HG03378 (cell line): ENCODE data around the gene CYB5R2.
"Not testable (repeated sequence)": the region's sequence is repeated elsewhere in the genome, so short reads cannot be mapped to it uniquely, and the experiment has no call there.

ENCODE experiments used
- ATAC-seq: cut with Tn5 transposase; IDR thresholded peaks from one replicate; pipeline ENCODE4 v1.9.1; 2021; ENCODE audit warnings: mild to moderate bottlenecking, moderate library complexity; ENCODE audit not compliant: unreplicated experiment

Gene CYB5R2

DNA sequence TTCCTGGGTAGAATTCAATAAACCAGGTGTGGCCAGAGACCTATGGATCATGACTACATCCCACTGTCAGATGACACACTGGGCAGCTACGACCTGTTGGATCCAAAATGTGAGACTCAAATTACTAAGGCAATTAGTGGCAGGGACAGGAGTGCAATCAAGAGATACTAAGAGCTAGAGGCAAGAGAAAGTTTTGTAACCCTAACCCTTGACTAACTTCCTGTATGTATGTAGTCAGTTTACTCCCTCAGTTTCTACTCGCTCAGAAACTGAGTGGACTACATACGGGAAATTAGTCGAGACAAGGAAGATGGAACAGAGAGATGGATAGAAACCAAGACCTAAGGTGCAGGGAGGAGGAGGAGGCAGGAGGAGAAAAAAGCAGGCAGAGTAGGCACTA, 2.7 kb downstream of the CYB5R2 start:
- no peak for ATAC-seq

DNA sequence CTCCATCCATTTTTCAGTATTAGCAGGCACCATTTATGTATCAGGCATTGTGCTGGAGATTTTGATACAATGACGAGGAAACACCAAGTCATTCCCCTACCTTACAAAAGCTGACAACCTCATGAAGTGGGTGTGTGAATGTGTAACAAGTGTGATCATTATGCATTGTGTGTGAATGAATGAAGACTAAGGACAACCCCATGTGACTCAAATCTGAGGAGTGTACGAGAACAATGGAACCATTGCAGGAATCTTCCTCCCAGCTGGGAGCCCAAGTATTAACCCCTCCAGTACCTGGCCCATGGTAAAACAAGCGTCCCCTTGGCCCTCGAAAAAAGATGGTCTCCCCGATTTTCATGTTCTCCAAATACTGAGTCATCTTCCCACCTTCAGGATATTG, 4.4 kb downstream of the CYB5R2 start:
- ATAC-seq: no peak

DNA sequence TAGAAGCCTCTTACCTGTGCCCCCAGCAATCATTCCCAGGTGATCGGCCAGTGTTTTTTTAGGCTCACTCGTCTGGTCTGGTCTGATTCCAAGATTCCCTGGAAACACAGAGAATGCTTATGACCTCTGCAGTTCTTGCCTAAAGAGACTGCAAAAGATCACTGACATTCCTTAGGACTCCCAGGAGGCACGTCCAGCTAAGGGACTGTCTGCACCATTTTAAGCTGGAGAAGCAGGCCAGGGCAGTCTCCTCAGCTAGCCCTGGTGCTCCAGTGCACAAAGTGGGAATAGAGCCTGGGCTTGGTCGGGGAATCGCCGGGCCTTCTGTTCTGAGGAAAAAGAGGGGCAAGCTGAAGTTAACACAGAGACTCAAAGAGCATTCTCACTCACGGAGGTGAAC, 4.8 kb downstream of the CYB5R2 start:
- ATAC-seq: no peak

DNA sequence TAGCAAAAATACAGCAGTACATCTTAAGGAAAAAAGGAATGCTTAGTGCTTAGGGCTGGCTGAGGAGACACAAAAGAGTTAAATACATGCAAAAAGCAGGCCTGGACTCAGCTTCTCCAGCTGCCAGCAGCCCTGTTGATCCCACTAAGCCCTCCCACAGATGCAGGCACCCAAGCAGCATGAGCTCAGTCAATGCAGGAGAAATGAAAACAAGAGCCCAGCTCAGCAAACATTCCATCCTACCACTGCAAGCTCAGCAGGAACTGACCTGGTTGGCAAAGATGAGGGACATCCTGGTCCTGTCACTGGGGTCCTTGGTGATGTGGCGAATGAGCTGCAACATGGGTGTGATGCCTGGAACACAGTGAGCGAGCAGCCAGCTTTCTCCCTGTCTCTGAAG, 5.8 kb downstream of the CYB5R2 start:
- ATAC-seq: no peak

DNA sequence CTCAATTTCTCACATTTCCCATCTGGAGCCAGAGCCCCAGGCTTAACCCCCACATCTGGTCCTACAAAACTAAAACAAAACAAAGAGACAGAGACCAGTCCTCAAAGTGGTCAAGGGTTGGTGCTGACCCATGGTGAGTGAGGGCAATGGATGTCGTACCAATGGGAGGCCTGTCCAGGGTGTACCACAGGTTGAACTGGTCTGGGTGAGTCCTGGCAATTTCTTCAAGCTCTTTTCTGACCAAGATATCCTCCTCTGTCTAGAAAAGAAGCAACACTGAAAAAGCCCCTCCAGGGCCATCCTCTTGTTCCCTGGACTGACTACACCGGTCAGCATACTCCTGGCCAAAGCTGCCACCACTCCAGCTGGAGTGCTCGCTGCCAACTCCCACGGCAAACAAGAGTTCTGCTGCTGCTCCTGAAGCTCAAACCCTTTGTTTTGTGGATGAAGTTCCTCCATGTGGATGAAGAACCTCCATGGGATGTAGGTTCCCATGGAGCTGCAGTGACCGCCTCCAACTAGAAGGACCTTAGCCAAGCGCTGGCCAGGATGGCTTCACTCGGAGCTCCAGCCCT, 6.9 kb downstream of the CYB5R2 start:
- ATAC-seq: no peak

DNA sequence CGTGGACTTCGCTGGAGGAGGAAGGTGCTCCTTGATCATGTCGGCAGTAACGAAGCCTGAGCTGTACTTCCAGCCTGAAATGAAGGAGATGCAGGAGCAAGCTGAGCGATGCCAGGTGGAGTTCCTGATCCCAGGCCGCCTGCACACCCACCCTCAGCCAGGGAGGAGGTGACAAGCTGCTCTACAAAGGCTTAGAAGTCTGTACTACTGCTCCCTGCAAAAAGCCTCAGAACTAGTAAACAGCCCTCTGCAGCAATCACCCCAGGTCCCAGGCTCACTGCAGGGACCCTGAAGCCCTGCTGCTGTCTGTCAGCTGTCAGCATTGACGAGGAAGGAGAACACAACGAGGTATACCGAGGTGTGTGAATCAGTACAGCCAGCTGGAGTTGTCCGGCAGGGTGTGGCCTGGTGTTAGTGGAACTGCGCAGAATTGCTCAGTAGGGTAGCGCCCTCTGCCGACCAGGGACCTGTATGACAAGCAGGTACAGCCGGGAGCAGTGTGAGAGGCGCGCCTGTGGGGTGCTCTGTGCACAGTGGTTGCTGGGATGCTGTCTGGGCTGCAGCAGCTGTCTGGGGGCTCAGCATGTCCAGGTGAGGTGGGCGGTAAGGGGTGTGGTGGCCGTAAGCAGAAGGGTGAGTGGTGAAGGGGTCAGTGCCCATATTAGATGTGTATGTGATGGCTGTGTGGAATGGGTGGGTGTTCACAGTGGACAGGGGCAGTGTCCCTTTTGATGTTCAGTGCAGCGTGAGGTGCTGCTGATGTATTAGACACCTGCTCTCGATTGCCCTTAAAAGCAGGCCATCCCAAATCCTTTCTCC, 7.6 kb downstream of the CYB5R2 start:
- peak; percentile 97 for ATAC-seq

DNA sequence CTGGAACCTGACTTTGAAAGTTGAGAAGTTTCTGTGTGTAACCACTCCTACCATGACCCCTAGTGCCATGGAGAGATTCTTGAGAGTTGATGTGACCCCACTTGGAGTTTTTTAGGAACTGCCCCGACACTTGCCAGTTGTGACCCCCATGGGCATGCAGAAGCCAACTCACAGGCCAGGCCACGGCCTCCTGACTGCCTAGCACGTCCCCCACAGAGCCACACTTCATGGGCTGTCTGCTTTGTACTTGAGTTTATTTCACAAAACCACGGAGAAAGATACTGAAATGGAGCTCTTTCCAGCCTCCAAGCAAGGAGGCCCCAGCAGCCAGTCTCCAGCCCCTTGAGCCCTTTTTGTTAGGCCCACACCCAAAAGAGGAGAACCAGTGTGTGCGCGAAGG, 8.4 kb downstream of the CYB5R2 start:
- ATAC-seq: no peak

DNA sequence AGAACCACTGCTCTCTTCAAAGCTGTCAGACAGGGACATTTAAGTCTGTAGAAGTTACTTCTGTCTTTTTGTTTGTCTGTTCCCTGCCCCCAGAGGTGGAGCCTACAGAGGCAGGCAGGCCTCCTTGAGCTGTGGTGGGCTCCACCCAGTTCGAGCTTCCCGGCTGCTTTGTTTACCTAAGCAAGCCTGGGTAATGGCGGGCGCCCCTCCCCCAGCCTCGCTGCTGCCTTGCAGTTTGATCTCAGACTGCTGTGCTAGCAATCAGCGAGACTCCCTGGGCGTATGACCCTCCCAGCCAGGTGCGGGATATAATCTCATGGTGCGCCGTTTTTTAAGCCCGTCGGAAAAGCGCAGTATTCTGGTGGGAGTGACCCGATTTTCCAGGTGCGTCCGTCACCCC, 9.8 kb downstream of the CYB5R2 start:
- not testable (repeated sequence) for ATAC-seq

DNA sequence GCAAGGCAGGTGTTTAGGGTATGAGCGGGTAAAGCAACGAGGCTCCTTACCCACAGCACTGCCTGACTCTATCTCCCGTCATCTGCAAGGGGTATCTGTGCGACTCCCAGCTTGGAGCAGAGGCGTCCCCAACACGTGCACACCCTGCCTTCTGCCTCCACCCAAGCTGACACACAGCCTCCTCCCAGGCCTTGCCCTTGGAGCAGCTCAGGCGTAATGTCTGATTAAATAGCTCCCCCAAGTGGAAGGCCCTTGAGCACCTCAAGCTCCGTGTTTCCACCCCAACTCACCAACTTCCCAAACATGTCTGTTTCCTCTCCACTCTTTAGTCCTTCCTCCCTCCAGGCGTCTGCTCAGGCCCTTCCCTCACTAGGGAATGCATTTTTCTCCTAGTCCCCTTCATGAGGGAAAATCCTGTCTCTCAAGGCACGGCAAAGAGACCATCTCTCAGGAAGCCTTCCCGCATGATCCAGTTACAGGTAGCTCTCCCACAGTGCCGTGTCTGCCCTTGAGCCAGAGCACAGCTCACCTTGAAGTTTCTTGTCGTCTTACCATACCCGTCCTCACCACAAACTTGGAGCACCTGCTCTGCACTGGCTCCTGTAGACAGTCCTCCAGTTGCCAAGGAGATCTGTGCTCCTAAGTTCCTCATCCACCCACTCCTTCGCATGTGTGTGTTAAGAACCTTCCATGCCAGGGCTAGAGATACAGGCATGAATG, 15.8 kb downstream of the CYB5R2 start:
- no peak for ATAC-seq

DNA sequence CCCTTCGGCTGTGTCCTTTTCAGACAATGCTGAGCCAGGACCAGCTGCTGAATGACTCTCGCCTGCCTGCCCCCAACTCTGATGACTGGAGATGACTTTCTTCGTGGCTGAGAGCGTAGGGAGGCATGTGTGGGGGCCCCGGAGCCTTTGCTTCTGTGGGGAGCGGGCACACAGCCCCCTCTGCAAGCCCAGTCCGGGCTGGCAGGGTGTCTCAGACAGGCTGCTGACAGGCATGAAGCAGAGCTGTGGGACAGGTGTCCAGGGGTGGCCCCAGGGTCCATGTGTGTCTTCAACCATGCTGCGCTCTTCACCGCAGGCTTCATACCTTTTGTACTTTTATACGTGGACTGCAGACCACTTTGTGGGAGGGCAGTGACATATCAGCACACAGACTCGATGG, 16.6 kb downstream of the CYB5R2 start:
- no peak for ATAC-seq

DNA sequence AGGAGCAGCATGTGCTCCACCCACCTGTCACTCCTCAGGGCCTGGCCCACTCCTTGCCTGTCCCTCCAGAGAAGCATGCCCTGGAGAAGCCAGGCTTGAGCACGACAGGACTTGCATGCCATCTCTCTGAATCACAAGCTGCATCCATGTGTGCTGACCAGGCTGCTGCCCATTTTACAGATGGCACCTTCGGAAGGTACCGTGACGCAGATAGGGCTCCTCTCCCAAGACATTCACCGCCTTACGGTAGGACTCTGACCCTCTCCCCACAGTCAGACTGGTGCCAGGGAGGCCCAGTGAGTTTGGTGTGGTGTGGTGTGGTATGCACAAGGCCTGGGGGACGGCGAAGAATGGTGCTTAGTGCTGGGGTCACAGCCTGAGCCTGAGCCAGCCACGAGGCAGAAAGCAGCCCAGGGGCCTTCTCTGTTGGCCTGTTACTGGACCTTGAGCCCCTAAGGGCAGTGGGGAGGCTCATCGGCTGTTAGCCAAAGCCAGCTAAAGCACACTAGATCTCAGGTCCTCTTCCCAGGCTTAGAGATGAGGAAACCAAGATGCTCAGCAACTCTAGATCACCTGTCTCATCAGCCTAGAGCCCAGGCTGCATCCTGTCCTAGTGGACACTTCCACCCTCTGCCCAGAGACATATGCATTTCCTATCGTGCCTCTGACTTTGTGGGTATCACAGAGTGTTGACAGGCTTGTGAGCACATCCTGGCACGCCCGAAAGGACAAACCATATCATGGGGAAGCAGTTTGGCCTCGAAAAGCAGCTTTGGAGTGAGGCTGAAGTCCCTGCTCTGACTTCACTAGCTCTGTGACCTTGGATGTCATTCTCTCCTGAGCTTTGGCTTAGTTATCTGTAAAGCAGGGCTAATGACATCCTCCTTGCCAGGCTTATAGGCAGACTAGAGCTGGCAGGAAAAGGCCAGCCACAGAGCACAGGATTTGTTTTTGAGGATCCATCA, 17.8 kb downstream of the CYB5R2 start:
- no peak for ATAC-seq

DNA sequence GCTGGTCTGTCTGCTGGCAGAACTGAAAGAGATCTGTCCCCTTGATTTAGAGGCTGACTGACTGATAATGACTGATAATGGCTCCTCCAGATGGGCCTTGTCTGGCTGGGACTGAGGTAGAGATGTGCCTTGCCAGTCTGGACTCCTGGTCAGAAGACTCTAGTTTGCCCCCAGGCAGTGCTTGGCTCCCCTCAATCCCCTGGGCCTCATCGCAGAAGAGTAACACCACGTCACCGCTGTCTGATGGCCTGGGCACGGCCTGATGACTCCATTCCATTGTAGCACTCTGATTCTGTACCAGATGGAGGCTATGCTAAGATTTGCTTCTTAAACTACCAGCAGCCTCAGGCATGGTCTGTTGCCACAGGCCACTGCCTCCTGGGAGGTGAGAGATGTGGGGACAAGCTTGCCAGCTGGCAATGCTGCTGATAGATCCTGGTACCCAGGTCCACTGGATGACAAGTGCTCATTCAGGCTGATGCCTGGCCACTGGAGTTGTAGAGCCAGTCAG, 19.1 kb downstream of the CYB5R2 start:
- ATAC-seq: no peak

DNA sequence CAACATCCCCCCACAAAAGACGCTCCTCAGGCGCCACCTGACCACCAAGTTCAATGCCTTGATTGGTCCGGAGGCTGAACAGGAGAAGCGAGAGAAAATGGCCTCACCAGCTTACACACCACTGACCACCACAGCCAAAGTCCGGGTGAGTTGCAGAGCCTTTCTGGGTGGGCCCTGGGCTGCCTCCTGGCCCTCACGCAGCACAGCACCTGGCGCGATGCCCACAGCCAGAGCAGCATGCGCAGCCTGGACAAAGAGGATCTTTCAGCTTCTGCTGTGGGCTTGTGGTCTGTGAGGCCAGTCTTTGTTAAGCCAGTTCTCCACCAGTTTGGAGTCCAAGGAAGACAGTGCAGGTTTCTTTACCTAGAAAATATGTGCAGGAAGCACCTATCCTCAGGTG, 21.6 kb downstream of the CYB5R2 start:
- ATAC-seq: no peak

DNA sequence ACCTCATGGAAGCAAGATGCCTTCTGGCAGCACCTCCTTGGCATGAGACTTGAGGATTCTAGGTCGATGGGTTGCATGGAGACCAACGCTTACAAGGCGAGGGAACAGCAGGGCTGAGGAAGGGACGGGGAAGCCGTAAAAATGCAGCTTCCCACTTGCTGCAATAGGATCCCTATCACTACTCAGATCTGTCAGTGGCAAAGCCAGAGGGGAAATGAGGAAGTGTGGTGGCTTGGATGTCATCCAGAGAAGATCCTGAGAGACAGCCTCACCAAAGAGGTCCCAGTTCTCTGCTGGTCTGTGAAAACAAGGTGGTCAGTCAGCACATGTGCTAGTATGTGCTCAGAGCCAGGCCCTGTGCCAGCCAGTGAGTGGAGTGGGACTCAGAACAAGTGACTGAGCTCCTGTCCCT, 22.2 kb downstream of the CYB5R2 start:
- no peak for ATAC-seq

DNA sequence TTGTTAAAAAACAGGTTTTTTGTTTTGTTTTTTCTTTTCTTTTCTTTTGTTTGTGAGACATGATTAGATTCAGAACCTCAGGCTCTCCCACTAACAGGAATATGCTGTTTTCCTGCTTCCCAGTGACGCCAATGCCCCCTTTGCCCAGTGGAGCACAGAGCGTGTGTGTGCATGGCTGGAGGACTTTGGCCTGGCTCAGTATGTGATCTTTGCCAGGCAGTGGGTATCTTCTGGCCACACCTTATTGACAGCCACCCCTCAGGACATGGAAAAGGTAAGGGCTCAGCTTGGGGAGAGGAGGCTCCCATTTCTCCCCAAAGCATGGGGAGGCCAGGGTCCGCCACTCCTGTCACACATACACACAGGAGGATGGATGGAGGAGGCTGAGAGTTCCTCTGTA, 25.0 kb downstream of the CYB5R2 start:
- ATAC-seq: no peak

DNA sequence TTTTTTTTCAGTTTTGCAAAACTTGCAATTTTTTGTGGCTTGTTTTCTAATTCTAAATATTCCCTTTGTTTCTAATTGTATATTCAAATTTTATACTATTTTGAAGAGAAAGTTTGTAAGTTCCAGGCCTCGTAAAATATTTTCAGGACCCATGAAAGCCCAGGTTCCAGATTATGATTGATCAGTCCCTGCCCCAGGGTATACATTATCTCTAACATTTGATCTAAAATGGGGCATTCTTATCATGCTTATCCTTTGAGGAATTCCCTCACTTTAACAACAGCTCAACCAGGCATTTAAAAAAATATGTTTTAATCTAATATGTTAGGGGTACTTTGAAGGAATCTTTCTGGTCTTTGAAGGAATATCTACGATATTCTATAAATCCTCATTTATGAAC, 26.4 kb downstream of the CYB5R2 start:
- no peak for ATAC-seq

DNA sequence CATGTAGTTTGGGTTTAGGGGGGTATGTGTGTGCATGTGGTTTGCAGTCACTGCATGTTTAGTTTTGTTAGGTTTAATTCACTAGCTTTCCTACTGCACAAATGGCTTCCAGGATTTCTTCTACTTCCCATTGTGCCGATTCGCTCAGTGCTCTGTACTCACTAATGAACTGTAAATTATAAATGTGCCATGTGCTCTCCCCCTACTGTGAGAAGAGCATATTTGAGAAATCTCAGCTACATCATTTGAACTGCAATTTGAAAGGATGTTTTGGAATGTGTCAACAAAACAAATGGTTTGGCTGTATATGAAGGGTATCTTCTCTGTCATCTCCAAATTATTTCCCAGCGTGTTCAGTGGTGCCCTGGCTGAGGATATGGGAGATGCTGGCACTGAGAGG, 28.1 kb downstream of the CYB5R2 start:
- ATAC-seq: no peak

DNA sequence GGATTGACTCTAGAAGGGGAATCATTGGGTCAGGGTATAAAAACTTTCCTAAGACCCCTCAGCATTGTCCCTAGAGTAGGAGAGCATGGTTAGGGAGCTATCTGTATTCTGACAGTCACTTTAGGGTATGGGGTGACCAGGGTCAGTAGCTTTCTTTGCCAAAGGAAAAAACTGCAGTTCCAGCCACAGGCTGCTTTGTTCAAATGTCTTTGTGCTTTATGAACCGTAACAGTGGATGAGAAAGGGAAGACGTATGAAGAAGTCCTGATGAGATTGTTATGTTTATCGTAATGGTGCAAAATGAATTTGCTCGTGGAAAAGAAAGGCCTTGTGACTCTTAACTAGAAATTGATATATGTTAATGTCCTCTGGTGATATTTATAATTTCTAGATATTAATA, 30.0 kb downstream of the CYB5R2 start:
- ATAC-seq: no peak

DNA sequence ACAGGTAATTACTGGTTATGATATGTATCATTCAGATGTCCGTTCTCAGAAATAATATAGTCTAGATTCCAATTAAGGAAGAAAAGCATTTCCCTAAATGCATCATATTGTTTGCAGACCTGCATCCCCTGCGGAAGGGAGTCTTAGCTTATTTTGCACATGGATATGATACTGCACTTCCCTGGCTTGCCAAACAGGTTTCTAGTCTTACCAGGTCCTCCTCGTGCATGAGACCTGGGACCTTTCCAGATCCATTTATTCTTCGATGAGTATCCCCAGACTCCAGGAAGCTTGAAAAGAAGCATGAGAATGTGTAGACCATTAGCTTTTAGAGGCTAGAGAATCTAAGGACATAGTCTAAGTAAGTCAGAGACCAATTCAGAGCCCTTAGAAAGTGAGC, 30.6 kb downstream of the CYB5R2 start:
- no peak for ATAC-seq

DNA sequence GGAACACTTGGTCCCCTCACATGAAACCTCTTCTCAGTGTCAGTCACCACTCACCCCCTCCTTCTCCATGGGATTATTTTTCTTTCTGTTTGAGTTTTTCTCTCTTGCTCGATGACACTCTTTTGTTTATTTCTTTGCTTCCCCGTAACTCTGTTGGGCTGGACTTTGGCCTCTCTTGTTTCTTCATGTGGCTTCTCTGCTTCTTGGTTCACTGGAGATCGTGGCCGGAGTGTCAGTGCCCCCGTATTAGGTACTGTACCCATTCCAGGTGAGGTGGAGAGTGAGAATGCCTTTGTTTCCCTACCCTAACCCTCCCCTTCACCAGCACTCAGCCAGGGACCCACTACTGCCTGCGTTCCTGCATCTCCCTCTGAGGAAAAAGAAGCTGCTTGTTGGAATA, 32.5 kb downstream of the CYB5R2 start:
- no peak for ATAC-seq

DNA sequence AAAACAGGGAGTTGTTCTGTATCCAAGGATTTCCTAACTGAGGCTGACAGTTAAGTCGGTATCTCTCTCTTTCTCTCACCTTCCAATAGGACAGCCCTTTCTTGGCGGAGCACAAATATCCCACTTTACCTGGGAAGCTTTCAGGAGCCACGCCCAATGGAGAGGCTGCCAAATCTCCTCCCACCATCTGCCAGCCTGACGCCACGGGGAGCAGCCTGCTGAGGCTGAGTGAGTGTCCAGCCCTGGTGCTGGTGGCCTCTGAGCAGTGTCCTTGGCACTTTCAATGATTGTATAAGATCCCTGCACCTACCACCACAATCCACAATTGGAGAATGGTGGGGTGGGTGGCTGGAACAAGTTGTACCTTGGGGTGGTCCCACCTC, 33.7 kb downstream of the CYB5R2 start:
- ATAC-seq: no peak
